Stimulated activated CD4-positive, alpha-beta T cell treated with anti-CD3 and anti-CD28 coated beads, Interleukin-1b, Interleukin-23, amount 100 ng/mL, for 4 hours (primary cell): Measurements from ENCODE around the gene MEIS1.

Source experiments
- DNase-seq, 2 donors: peaks; one replicate each; pipeline ENCODE4 v3.0.0-alpha.2; 2020; ENCODE audit warnings: low read depth in 2 of 2

MEIS1 gene

DNA sequence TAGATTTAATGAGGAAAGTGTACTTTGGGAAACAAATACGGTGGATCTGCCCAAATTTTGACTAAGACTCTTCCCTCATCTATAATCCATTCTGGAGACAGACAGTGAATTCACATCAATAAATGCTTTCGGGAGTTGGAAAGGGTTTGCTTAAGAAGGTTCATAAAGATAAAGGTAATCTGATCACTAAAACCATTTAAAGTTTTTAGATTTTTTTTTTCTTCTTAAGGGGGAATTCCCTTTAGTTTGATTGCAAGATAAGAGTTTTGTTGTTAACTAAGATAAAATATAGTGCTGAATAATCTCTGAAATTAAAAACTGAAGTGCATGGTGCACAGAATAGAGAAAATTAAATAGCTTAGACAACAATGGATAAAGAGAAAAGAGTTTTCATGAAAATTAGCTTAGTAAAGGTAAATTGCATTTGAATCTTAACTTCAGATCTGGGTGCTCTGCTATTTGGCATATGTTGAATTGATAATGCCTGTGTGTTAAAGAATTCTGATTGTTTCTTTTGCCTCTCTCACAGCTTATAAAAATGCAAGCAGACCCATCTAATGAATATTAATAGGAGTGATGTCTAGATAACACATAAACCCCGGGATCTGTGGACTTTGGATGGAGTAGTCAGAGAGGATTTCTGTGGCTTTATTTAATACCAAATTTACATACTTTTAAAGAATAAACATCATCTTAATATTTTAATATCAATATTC lies 100.8 kb downstream of the MEIS1 start:
- DNase-seq: no peak

DNA sequence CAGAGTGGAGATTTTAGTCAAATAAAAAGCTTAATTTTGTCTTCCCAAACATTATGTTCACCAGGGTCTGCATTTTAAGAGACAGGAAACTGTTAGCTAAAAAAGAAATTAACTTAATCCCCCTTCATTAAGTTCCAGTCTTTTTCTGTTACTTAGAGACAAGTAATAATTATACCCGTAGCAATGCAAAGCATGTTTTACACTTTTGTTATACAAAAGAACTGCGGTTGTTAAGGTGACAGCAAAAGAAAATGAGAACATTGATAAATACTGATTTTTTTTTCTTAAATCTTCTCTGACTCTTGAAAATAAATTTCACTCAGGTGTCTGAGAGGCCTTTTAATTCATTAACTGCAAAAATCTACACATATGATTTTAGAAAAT lies 101.4 kb downstream of the MEIS1 start:
- no peak for DNase-seq

DNA sequence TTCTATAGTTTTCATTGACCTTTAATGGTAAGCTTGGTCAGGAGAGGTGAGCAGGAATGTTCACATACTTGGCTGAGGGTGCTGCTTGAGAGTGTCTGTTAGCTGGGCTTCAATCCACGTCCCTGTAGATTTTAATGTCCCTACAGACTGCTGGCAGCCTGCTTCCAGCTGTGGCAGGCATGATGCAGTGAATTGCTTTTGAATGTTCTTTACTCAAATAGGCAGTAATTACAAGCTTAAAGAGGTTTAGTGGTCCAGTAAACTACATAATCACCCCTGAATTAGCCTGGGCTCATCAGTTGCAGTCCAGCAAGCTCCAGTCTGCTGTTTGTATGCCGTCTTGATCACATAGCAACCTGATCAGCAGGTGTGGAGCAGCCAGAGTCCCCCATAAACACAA lies 102.1 kb downstream of the MEIS1 start:
- no peak for DNase-seq

DNA sequence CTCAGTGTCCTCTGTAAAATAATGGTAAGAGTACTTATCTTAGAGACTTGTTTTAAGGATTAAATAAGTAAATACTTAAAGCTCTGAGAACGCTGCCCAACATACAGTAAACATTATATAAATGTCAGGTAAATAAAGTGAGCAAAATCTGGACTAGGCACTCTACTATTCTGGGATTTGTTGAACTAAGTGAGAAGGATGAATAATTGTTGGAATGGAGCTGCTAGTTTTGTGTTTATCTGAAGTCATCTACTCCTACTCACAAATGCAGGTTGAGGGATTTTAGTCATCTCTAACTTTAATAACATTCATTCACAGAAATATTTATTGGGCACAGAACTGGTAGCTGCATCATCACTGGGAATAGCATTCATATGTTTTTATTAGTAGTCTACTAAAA lies 103.4 kb downstream of the MEIS1 start:
- DNase-seq: no peak

DNA sequence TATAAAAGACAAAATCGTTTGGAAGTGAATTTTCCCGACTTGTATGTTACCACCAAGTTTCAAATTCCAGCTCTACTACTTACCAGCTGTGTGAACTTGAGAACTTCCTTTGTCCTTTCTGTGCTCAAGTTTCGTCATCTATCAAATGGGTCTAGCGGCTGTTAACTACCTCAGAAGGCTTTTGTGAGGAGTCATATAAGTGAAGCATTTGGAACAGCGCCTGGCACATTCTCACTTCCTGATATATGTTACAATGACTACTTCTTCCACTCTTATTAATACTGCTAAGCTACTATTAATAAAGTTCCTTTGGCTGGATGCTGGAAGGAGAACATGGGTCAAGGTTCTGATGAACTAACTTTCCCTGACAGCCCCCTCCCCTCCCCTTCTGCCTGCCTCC lies 104.5 kb downstream of the MEIS1 start:
- no peak for DNase-seq

DNA sequence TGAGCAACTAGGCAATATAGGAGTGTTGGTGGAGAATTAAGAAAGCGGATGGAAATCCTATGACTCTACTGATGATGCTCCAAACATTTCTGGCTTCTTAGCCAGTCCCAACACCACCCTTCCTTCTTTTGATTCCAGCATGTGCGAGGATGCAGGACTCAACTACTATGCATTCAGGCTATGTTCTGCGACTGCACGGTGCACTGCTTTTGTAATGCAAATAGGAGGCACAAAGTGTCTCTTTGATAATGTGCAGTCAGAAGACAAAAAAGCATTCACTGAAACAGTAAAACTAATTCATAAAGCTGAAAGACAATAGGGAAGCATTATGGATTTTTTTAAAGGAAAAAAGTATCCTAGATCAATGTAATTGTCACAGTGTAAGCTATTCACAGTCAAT lies 106.7 kb downstream of the MEIS1 start:
- DNase-seq: no peak

DNA sequence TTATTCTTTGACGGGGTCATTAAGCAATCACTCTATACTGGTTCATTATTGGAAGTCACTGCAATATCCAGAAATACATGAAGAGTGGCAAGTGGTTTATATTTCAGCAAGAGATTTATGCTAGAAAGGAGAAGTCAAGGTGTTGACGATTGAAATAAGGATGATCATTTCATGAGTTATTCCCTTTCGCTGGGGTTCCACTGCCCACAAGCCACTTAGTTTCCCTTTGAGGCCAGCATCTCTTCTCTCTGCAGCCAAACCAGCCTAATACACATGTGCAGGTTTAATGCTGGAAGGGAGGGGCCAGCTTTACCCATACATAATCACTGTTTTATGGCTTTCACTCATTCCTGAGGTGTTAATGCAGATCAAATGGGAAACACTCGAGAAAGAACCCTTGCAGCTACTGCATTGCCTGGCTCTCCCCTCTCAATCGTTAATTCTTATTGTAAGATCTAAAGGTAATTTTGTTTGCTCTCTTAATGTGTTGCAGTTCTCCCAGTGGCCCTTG lies 108.4 kb downstream of the MEIS1 start:
- DNase-seq: no peak

DNA sequence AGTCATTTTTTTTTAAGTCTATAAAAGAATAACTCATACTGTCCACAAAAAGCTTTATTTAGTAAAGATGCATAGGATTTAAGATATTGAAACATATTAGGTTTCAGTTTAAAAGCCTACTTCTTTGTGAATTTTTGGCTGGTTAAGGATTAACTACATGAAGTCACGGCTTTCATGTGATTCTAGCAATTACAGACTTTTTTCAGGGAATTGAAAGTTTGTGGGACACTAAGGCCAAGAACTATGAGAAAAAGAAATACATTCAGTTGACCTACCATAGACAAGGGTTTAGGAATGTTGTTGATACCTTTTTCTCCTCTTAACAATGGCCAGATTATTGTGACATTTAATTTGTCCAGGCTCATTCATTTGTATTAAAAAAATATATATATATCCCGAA lies 109.3 kb downstream of the MEIS1 start:
- no peak for DNase-seq

DNA sequence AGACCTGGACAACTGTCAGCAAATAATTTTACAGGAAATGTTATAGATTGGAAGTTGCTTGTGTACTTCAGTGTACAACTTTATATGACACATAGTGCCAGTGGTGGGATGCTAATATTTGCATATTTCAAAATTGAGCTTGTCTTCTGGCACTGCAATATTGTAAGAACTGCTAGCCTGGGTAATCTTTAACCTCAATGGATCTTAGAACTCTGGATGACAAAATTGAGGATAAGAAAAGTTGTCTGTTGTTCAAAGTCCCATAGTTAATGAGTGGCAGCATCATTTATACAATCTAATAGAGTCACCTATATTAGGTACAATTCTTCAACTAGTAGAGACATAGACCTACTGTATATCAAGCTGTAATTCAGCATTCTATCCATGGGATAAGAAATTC lies 110.3 kb downstream of the MEIS1 start:
- no peak for DNase-seq

DNA sequence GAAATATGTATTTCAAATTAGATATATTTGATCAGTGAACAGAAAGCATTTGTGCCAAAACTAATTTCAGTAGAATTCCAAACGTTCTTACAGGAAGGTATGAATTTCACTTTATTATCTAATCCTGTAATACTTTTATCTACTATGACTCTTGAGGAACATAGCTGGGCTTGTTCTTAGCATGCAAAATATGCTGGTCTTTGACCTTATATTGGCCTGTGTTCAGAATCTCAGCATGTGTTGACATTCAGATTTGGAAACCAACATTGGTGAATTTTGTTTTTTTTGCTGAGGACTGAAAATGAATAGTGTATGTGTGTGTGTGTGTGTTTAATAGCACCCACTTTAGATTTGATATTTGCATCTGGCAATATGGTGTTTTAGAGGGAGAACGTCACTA lies 112.2 kb downstream of the MEIS1 start:
- DNase-seq: no peak

DNA sequence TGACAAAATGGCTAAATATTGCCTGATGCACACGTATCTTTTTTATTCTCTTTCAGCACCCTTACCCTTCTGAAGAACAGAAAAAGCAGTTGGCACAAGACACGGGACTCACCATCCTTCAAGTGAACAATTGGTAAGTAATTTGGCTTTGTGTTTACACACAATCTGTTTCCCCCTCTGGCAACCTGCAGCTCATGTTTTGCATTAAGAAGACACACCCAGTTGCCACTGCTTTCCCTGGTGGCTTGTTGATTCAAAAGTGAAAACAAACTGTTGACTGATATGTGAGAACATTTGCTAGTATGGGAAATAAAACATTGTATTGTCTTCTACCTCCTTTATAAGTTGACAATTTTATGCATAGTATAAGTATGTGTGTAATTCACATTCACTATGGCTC lies 113.0 kb downstream of the MEIS1 start:
- DNase-seq: no peak

DNA sequence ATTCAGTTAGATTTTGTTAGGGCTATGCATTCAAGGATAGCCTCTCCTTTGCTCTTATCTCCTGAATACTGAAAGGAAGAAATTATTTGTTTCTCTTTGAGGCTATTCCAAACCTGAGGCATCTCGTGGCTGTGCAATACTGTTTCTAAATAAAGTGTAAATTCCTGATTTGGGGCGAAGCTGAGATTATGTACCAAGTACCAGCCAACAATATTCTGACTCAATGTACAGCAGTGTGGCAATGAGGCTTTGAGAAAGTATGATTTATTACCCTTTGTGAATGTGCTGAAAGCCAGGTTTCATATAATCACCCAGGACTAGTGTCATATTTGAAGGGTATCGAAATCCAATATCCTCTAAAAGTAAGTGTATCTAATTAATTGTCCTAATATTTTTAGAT lies 113.5 kb downstream of the MEIS1 start:
- DNase-seq: no peak

DNA sequence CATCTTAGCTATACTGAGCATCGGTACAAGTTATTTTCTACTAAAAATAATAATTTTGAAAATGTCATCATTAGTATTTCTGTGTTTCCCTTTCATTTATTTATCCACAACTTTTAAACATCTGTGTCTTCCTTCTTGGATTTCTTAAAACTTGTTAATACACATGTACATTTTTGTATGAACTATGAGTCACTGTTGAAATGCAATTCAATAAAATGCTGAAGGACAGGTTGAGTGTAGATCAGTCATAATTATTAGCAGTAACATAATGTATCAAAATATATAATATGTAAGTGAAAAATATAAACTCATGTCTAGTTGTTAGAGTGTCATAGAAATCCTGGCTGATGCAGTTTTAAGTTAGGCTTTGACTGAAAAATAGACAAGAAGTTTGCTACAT lies 115.9 kb downstream of the MEIS1 start:
- no peak for DNase-seq

DNA sequence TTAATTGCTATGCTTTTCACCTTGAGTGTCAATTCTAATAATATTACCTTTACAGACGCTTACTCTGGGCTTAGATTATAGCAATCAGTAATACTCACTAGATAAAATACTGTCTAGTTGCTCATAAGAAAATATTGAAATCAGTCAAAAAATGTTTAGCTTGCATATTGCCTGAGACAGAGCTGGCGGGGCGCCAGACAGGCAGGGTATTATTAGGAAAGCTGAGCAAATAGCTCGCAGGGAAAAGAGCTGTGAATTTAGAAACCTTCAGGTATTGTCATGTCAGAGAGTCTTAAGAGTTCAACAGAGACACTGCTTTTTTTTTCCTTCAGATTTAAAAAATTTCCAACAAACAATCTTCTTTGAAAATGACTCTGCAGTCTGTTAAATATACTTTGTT lies 118.4 kb downstream of the MEIS1 start:
- DNase-seq: no peak

DNA sequence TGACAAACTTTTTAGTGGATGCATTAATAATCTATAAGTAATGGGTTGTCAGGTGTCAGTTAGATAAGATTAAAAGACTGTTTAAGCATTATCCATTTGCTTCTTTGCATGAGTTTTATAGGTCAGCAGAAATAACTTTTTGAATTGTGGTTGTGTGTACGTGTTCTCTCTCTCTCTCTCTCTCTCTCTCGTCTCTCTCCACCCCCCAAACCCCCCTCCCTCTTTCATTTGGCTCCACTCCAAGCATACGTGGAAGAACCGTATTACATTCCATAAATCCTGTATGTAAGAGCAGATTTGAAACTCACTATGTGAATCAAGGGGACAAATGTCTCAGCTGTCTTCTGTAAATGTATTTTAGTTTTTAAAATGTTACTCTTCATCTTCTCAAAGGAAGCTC lies 120.2 kb downstream of the MEIS1 start:
- DNase-seq: no peak

DNA sequence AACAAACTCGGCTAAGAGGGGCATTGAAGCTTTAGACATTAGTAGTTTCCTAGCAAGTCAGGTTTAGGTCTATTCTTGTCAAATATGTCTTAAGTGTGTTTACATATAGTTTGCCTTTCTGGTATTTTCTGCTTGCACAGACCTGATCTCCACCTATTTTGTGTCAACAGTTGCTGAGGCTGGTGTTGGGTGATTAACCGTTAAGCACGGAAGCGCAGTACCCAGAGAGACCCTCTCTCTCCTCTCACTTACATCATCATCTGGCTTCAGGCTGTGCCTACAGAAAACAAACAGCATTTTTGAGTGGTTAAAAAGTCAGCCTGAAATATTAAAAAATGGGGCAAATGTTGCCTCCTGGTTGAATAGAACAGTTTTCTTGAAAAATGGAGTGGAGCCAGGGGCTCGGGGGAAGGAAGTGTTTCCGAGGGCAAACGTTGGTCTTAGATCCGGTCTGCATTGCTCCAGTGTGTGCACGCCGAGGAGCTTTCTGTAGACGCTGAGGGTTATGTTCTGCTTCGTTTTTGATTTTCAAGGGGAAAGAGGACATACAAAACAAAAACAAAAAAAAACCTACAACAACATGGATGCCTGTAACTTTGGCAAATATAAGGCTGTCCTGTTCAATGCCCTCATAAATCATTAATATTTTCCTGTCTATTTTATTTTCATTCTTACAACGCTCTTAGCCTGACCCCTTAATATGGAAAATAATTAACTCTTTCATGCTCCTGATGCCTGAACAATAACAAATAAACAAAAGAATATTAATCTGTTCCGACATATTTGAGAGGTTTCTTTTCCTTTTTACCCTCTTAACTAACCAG lies 120.8 kb downstream of the MEIS1 start:
- no peak for DNase-seq

DNA sequence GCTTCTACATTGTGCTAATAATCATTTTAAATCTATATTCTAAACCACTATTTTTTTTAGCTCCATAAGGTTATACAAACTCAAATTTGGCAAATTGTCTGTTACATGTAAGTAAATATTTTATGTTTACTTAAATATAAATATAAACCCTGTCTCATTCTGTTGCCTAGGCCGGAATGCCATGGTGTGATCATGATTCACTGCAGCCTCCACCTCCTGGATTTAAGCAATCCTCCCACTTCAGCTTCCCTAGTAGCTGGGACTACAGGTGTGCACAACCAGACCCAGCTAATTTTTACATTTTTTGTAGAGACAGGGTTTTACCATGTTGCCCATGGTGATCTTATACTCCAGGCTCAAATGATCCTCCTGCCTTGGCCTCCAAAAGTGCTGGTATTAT lies 124.7 kb downstream of the MEIS1 start:
- no peak for DNase-seq

DNA sequence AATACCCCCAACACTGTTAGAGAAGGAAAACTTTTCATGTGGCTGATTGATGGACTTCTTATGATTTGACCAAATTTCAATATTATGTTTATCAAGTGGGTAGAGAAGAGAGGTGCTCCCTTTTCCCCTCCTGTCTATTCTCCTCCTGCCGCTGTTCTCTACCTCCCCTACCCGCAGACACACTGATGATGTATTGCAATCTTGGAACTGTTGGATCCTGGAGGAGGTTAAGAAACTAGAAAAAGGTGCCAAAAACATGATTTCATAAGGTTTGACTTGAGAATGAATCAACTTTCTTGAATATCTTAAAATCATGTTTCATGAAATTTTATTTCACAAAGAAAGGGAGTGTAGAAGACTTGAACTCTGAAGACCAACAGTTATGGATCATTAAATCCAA lies 125.8 kb downstream of the MEIS1 start:
- DNase-seq: no peak

DNA sequence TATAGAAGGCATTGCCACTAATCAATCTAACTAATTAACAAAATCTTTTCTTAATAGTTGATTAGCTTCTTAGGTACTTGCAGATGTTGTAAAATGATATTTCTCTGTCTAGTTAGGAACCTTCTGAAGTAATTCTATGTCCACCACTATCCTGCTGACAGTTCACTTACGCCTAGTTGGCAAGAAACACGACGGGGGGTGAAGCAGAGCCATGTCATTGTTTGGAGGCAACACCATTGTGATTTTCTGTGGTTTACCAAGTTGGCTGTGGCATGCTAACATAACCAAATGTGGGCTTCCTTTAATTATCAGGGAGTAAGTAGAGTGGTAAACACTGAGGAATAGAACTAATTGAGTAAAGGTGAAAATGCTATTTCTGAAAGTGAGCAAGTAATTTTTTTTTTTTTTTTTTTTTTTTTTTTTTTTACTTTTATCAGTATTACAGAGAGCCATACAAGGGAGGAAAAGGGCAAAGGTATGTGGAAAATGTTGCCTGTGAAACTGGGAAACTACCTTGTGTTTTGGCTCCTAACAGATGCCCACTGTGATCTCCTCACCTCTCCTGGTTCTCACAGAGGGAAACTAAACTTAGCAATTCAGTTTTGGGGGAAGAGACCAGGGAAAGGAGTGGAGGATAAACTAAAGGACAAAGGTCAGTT lies 126.8 kb downstream of the MEIS1 start:
- no peak for DNase-seq

DNA sequence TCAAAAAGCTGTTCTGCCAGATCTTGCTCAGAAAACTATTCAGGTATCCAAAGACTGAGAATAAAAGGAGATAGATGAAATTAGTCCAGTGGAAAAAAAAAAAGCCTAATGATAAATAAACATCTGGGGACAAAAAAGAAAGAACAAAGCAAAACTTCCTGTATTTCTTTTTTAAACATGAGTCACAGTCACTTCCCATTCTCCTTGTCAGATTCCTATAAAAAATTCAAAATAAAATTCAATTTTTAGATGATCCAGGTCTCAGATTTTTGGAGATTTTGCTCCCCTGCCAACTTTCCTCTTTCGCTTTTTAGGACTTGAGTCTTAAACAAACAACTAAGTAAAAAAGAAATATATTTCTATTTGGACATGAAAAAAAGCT lies 127.4 kb downstream of the MEIS1 start:
- no peak for DNase-seq

DNA sequence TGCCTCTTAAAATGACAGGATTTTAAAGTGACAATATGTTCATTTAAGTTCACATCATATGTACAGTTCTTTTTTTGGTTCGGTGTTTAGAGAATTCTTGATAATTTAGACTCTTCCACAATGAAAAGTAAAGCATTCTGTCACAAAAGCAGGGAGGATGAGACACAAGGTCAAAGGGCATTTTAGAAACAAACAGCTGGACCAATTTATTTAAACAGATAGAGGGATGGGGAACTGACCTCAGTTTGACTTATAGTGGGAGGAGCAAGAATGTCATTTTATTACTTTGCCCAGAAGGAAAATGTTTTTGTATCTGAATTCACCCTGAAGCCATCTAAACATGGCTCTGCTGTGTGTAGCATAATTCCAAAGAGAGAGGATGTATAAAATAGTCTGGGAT lies 128.5 kb downstream of the MEIS1 start:
- DNase-seq: no peak

DNA sequence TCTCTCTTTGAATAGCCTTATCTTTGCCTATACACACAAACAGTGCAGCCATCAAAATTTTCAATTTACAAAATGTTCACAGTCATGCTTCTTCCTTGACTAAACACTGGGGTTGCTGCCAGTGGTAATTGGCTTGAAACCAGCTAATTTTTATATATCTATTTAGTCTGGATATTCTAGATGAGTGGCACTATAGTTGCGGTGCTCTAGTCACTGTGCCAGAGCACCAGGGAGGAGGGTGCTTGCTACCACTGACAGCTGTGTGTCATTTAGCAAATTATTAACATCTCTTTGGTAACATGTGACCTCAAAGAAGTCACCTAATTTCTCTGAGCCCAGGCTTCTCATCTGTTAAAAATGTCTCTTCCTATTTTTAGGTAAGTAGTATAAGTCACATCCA lies 130.4 kb downstream of the MEIS1 start:
- DNase-seq: no peak
